D721Med (cell line): ENCODE results near the gene NAA10.

Experiments used
- DNase-seq: peaks from one replicate; pipeline ENCODE4 v3.0.0; 2011; ENCODE audit warnings: low spot score; ENCODE audit not compliant: insufficient read length
- FAIRE-seq: peaks from 2 replicates; lab custom pipeline; 2011; peaks lifted over from hg19 to GRCh38; lab: Jason Lieb, UNC
- CTCF ChIP-seq: IDR thresholded peaks from 2 replicates; pipeline ENCODE4 v1.5.1; 2012; ENCODE audit warnings: mild to moderate bottlenecking, control low read depth; ENCODE audit not compliant: insufficient read depth; ENCODE audit errors: missing control alignments

Gene NAA10

GRCh38 chrX:153922932-153923857, 11.6 kb downstream of the NAA10 start:
- DNase-seq (no peak), FAIRE-seq (no peak)
- peak; percentile 47 for TF ChIP-seq CTCF

DNA sequence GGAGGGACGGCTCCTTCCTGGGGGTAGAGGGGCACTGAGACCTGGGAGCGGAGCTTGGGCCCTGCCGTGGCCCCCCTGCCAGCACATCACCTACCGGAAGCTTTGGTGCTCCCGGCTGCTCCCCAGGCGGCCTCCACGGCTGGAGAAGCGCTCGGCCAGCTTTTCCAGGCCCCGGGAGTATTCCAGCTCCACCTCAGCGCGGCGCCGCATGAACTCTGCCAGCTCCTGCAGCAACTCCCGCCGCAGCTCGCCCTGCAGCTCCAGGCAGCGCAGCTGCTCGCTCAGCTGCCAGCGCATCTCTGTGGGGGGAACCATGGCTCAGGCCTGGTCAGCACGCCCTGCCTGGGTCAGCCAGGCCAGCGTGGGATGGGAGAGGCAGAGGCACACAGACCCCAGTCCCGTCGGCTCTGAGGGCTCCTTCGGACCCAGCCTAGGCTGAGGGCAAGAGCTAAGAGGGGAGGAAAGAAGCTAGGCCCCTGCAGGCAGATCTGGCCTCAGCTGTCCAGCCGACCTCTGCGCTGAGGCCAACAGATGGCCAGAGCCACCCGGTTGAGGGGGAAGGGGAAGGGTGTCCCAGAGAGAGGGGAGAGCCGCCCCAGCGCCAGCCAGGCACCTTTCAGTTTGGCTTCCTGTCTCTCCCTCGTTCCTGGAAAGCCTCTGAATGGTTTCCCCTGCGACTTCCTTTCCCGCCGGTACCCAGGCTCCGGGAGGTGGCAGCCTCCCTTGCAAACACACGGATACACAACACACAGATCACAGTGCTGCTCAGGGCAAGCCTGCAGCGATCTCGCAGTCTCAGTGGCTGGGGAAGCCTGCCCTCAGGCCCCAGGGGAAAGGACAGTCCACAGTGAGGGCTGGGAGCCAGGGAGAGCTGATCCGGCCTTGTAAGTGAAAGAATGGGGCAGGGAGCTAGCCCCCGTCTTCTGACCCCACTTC, 13.1 kb downstream of the NAA10 start:
- no peak for DNase-seq
- FAIRE-seq, result no peak
- no peak for TF ChIP-seq CTCF

DNA sequence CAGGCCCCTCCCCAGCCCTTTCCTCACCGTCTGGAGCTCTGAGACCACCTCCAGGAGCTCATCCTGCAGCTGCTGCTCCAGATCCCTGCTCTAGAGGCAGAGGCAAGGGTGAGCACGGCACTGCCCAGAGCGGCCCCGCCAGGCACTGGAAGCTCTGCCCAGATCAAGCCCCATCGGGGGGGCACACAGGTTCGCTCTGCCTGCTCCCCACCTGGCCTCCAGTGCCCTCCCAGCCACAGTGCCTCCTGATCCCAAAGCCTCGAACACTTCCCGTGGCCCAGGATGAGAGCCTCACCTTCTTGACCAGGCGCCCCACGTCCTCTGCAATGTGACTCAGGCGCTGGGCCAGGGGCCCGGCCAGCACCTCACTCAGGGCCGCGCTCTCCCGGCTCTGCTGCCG, 13.8 kb downstream of the NAA10 start:
- no peak for TF ChIP-seq CTCF
- DNase-seq (no peak), FAIRE-seq (no peak)

- TF ChIP-seq CTCF, result no peak
- no peak for FAIRE-seq
These were observed 14.3 kb downstream of the NAA10 start for GRCh38 chrX:153920546-153920945.

GRCh38 chrX:153919281-153919680, 15.6 kb downstream of the NAA10 start:
- DNase-seq (no peak), FAIRE-seq (no peak)
- no peak for TF ChIP-seq CTCF

More at GRCh38 chrX:153920546-153920945, 14.3 kb downstream of the NAA10 start:
- no peak for DNase-seq

GRCh38 chrX:153917869-153918268, 17.0 kb downstream of the NAA10 start:
- TF ChIP-seq CTCF, result no peak
- DNase-seq, result no peak
- FAIRE-seq, result no peak
